Lung (tissue), 12 donors: ENCODE data around the gene MMP25. TPM values are rescaled to one million over a fixed set of nuclear protein-coding genes. Genes with fewer than 3 reads are reported as not detected.
"Not testable (repeated sequence)": the region's sequence is repeated elsewhere in the genome, so short reads cannot be mapped to it uniquely, and the experiment has no call there.

Experiments used
- ATAC-seq: fragments of 200-7000 bp; cut with Tn5 transposase; one replicate; pipeline ENCODE4 v1.9.1; 2020; ENCODE audit warnings: moderate number of reproducible peaks; ENCODE audit not compliant: insufficient read depth, low FRiP score
- DNase-seq, 3 donors: peaks; one replicate each; pipeline ENCODE4 v3.0.0-alpha.2; 2013 to 2017
- H3K27ac ChIP-seq, 2 donors: one replicate each; pipeline ENCODE4 v1.5.1; 2013; ENCODE audit warnings: mild to moderate bottlenecking in 2 of 2, moderate library complexity in 2 of 2, control low read depth in 1 of 2, inconsistent platforms in 1 of 2, low read depth in 1 of 2, low read length in 1 of 2
- H3K27me3 ChIP-seq, 3 donors: one replicate each; pipeline ENCODE4 v1.5.1; 2013; ENCODE audit warnings: low read length in 2 of 3; ENCODE audit not compliant: control insufficient read depth in 3 of 3, insufficient read depth in 3 of 3
- H3K36me3 ChIP-seq, 4 donors: one replicate each; pipeline ENCODE4 v1.5.1; 2013; ENCODE audit warnings: low read length in 4 of 4, mild to moderate bottlenecking in 1 of 4, moderate library complexity in 1 of 4; ENCODE audit not compliant: control insufficient read depth in 4 of 4, insufficient read depth in 4 of 4
- H3K4me1 ChIP-seq, 5 donors: one replicate each; pipeline ENCODE4 v1.5.1; 2013; ENCODE audit warnings: low read length in 5 of 5, mild to moderate bottlenecking in 2 of 5, moderate library complexity in 1 of 5; ENCODE audit not compliant: control insufficient read depth in 5 of 5, insufficient read depth in 5 of 5
- H3K4me3 ChIP-seq: one replicate; pipeline ENCODE4 v1.5.1; 2013; ENCODE audit warnings: mild to moderate bottlenecking, control low read depth, moderate library complexity
- H3K9ac ChIP-seq, 2 donors: one replicate each; pipeline ENCODE4 v1.5.1; 2013; ENCODE audit warnings: low read length in 2 of 2, control low read depth in 1 of 2; ENCODE audit not compliant: insufficient read depth in 1 of 2
- H3K9me3 ChIP-seq, 4 donors: one replicate each; pipeline ENCODE4 v1.5.1; 2013; ENCODE audit warnings: low read length in 3 of 4, mild to moderate bottlenecking in 1 of 4, moderate library complexity in 1 of 4; ENCODE audit not compliant: control insufficient read depth in 4 of 4, insufficient read depth in 3 of 4
- WGBS, 2 donors: extraction: QIAGEN DNeasy Blood & Tissue Kit; methylation state at CpG; one replicate each; pipeline ENCODE4 v1.1.7; 2013; 5-methylcytosine and 5-hydroxymethylcytosine counted together
- polyA plus RNA-seq, 2 donors: library from polyadenylated mRNA; stranded (reverse); fragments of 200-250 nt; gene quantifications; one replicate each; pipeline ENCODE4 v1.2.1, GENCODE V29; 2013
- total RNA-seq, 2 donors: library from RNA; depleted of rRNA in 1 of 2; stranded (reverse); fragments of >200 nt in 1 of 2; gene quantifications; one replicate each; pipeline ENCODE4 v1.2.1, GENCODE V29; 2014 to 2021
- TF ChIP-seq, protein P1 (sequence below): IDR thresholded peaks from 2 replicates; pipeline ENCODE4 v1.5.1; 2012; ENCODE audit warnings: mild to moderate bottlenecking; ENCODE audit errors: control extremely low read depth, extremely low read depth
- donor health status: control.
- donor health status: control.
- donor health status: Bipolar disorder and iron deficiency.
- donor health status: healthy.
- donor health status: DM: yes; HTN: yes; CAD: no.

MMP25 gene
- total and polyA plus RNA-seq, 4 donors, result 4.2 to 94.4 (median 20.6) TPM

DNA sequence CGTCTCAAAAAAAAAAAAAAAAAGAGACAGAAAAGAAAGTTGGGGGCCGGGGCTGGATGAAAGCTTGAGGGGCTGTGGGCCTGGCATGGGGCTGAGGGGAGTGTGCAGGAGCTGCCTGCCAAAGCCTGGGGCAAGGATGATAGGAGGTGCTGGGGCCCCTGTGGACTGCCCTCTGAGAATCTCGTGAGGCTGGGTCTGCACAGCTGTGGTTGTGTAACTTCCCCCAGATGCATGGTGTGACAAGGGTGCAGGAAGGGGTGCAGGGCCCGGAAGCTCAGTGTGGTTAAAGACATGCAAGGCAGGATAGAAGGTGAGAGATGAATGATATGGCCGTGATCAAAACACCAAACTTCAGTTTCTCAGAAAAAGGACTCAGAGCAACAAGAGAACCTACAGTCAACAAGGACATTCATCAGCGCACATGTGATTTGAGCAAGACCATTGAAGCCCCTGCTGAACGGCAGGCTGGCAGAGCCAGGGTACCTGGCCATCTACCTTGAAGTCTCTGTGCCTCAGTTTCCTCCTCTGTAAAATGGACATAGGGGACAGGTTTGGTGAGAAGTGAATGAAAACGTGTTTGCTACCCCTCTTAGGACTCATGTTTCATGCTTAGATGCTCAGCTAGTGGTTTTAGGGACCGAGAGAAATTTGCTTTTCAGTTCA is 28.6 kb downstream of the MMP25 start:
- H3K9ac ChIP-seq, result no peak overlapping the region
- peak overlapping the region in 1 of 2 donors; percentile 45 for H3K27ac ChIP-seq
- no peaks in the 10 kb centered on the region for H3K9me3 ChIP-seq
- TF ChIP-seq, protein P1, sequence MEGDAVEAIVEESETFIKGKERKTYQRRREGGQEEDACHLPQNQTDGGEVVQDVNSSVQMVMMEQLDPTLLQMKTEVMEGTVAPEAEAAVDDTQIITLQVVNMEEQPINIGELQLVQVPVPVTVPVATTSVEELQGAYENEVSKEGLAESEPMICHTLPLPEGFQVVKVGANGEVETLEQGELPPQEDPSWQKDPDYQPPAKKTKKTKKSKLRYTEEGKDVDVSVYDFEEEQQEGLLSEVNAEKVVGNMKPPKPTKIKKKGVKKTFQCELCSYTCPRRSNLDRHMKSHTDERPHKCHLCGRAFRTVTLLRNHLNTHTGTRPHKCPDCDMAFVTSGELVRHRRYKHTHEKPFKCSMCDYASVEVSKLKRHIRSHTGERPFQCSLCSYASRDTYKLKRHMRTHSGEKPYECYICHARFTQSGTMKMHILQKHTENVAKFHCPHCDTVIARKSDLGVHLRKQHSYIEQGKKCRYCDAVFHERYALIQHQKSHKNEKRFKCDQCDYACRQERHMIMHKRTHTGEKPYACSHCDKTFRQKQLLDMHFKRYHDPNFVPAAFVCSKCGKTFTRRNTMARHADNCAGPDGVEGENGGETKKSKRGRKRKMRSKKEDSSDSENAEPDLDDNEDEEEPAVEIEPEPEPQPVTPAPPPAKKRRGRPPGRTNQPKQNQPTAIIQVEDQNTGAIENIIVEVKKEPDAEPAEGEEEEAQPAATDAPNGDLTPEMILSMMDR, result no peak
- no peak overlapping the region for H3K4me3 ChIP-seq
- ATAC-seq, result no peak
- H3K4me1 ChIP-seq, result peaks cover 0 to 5% (median 0%) of the 10 kb centered on the region in 5 donors
- no peak for DNase-seq
- 24 to 51% methylated on average over 9 of the region's 9 CpGs for WGBS, 2 donors
- H3K36me3 ChIP-seq, result no peaks in the 10 kb centered on the region
- H3K27me3 ChIP-seq, result peaks cover 0 to 7% (median 0%) of the 10 kb centered on the region in 3 donors

DNA sequence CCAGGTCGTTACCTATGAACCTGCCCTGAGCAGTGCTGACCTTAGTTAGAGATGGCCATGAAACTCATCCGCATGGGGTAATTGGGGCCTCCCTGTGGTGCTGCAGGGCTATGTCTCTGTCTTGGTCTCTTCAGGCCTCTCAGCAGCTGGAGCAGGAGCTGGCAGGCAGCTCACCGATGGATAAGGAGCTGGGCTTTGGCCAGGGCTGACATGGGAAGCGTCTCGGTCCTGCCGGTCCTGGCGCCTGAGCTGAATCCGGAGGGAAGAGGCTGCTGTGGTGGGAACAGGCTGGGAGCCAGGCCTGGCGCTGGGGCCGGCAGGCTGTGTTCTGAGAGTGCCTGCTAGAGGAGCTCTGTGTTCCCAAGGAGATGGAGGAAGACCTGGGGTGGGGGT is 29.2 kb downstream of the MMP25 start:
- no peak overlapping the region for H3K4me3 ChIP-seq
- H3K9me3 ChIP-seq, result no peaks in the 10 kb centered on the region
- no peak overlapping the region for H3K9ac ChIP-seq
- no peaks in the 10 kb centered on the region for H3K36me3 ChIP-seq
- 47 to 59% methylated on average over 10 of the region's 10 CpGs for WGBS, 2 donors
- ATAC-seq (no peak), DNase-seq (peak in 2 of 3 donors; percentile 42 to 75)
- peak overlapping the region in 1 of 2 donors; percentile 45 for H3K27ac ChIP-seq
- H3K27me3 ChIP-seq, result peaks cover 0 to 7% (median under 1%) of the 10 kb centered on the region in 3 donors
- peaks cover 0 to 5% (median 0%) of the 10 kb centered on the region in 5 donors for H3K4me1 ChIP-seq
- TF ChIP-seq, protein P1, result no peak

DNA sequence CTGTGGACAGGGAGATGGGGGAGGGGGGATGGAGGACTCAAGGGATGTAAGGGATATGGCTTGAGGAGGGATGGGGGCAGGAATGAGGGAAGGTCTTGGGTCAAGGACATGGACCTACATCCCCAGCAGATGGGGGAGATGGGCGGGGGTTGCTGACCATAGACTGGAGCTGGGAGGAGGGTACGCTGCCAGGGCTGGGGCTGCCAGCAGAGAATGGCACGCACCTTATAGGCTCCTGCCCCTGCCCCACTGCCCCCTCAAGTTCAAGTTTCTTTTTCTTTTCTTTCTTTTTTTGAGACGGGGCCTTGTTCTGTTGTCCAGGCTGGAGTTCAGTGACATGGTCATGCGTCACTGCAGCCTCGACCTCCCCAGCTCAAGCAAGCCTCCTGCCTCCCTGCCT is 29.6 kb downstream of the MMP25 start:
- H3K36me3 ChIP-seq, H3K9me3 ChIP-seq, H3K27me3 ChIP-seq, DNase-seq, H3K4me3 ChIP-seq, H3K27ac ChIP-seq, H3K9ac ChIP-seq, ATAC-seq, H3K4me1 ChIP-seq: not testable (repeated sequence)
- WGBS, 2 donors, result 83 to 90% methylated on average over 6 of the region's 6 CpGs

DNA sequence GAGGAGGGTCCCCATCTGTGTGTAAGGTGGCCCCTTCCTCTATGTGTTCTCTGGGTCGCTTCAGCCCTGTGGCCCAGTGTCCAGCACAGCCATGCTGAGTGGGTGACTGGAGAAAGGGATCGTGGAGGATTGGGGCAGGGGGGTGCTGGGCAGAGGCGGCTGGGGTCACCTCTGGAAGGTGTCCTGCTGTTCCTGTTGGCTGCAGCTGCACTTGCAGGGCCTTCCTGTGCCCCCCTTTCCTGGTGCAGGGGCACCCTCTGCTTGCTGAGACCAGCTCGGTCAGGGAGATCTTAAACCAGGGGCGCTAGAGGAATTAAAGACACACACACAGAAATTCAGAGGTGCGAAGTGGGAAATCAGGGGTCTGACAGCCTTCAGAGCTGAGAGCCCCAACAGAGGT is 30.2 kb downstream of the MMP25 start:
- Histone ChIP-seq H3K9ac (no peak overlapping the region), H3K9me3 (no peaks in the 10 kb centered on the region), H3K36me3 (no peaks in the 10 kb centered on the region), H3K4me3 (no peak overlapping the region), H3K27me3 (peaks cover 0 to 7% (median 4%) of the 10 kb centered on the region in 3 donors), H3K4me1 (peaks cover 0 to 5% (median 0%) of the 10 kb centered on the region in 5 donors), H3K27ac (no peak overlapping the region)
- ATAC-seq, result no peak
- no peak for DNase-seq
- TF ChIP-seq, protein P1, result no peak
- 57 to 60% methylated on average over 6 of the region's 6 CpGs for WGBS, 2 donors
